Measurements from ENCODE around the gene DHRS1.

The DHRS1 gene

GRCh38 chr14:24273422-24273998 lies 26.1 kb downstream of the DHRS1 start:
- Histone ChIP-seq H4K20me1 (ENCODE audit: insufficient read depth, low read length, poor library complexity, severe bottlenecking) (no peaks in the 10 kb centered on the region), H3K4me3 (ENCODE audit: low read length, poor library complexity, severe bottlenecking) (no peak overlapping the region), H3F3A (ENCODE audit: low read depth) (no peaks in the 10 kb centered on the region), H3K9ac (ENCODE audit: low read depth, low read length, poor library complexity, severe bottlenecking) (no peak overlapping the region), H3K79me2 (ENCODE audit: insufficient read depth, low read length) (peaks cover 14% of the 10 kb centered on the region; the same call in 1 of the 2 replicates), H3K4me2 (ENCODE audit: low read depth, low read length, poor library complexity, severe bottlenecking) (no peak overlapping the region), H3K36me3 (ENCODE audit: insufficient read depth, low read length) (no peaks in the 10 kb centered on the region), H3K4me1 (ENCODE audit: insufficient read depth, low read length, poor library complexity, severe bottlenecking) (peaks cover 28% of the 10 kb centered on the region), H3K9me2 (replicated peaks; ENCODE audit: low read depth, low read length) (no peaks in the 10 kb centered on the region), H3K9me3 (ENCODE audit: insufficient read depth, low read depth, low read length) (no peaks in the 10 kb centered on the region), H3K27me3 (ENCODE audit: insufficient read depth, low read length, poor library complexity, severe bottlenecking) (no peaks in the 10 kb centered on the region), H2AFZ (ENCODE audit: low read length) (no peak overlapping the region)
- TF ChIP-seq EZH2phosphoT487 (IDR thresholded peaks at IDR 0.05; ENCODE audit: borderline replicate concordance) = no peak
- TF ChIP-seq, protein P1, sequence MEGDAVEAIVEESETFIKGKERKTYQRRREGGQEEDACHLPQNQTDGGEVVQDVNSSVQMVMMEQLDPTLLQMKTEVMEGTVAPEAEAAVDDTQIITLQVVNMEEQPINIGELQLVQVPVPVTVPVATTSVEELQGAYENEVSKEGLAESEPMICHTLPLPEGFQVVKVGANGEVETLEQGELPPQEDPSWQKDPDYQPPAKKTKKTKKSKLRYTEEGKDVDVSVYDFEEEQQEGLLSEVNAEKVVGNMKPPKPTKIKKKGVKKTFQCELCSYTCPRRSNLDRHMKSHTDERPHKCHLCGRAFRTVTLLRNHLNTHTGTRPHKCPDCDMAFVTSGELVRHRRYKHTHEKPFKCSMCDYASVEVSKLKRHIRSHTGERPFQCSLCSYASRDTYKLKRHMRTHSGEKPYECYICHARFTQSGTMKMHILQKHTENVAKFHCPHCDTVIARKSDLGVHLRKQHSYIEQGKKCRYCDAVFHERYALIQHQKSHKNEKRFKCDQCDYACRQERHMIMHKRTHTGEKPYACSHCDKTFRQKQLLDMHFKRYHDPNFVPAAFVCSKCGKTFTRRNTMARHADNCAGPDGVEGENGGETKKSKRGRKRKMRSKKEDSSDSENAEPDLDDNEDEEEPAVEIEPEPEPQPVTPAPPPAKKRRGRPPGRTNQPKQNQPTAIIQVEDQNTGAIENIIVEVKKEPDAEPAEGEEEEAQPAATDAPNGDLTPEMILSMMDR (conservative IDR thresholded peaks at IDR 0.05; ENCODE audit: low read length) = peak; percentile 45

GRCh38 chr14:24272467-24272866 lies 27.1 kb downstream of the DHRS1 start:
- H3K9ac ChIP-seq (ENCODE audit: low read depth, low read length, poor library complexity, severe bottlenecking) = peak overlapping the region; percentile 92
- H3K4me2 ChIP-seq (ENCODE audit: low read depth, low read length, poor library complexity, severe bottlenecking) = peak overlapping the region; percentile 97

GRCh38 chr14:24271834-24272263 lies 27.7 kb downstream of the DHRS1 start:
- H3K27me3 ChIP-seq (ENCODE audit: insufficient read depth, low read length, poor library complexity, severe bottlenecking) = no peaks in the 10 kb centered on the region
- H3K4me3 ChIP-seq (ENCODE audit: low read length, poor library complexity, severe bottlenecking) = peak overlapping the region; percentile 84
- no peaks in the 10 kb centered on the region for H4K20me1 ChIP-seq (ENCODE audit: insufficient read depth, low read length, poor library complexity, severe bottlenecking)
- peak overlapping the region; percentile 83 for H2AFZ ChIP-seq (ENCODE audit: low read length)
- no peaks in the 10 kb centered on the region for H3K9me3 ChIP-seq (ENCODE audit: insufficient read depth, low read depth, low read length)
- H3K79me2 ChIP-seq (ENCODE audit: insufficient read depth, low read length) = peaks cover 14% of the 10 kb centered on the region; the same call in 1 of the 2 replicates
- peak overlapping the region; percentile 92 for H3K9ac ChIP-seq (ENCODE audit: low read depth, low read length, poor library complexity, severe bottlenecking)
- peaks cover 14% of the 10 kb centered on the region for H3K4me1 ChIP-seq (ENCODE audit: insufficient read depth, low read length, poor library complexity, severe bottlenecking)
- no peaks in the 10 kb centered on the region for H3K9me2 ChIP-seq (replicated peaks; ENCODE audit: low read depth, low read length)
- H3F3A ChIP-seq (ENCODE audit: low read depth) = no peaks in the 10 kb centered on the region
- H3K4me2 ChIP-seq (ENCODE audit: low read depth, low read length, poor library complexity, severe bottlenecking) = peak overlapping the region; percentile 97
- no peaks in the 10 kb centered on the region for H3K36me3 ChIP-seq (ENCODE audit: insufficient read depth, low read length)
- TF ChIP-seq, protein P1 (conservative IDR thresholded peaks at IDR 0.05; ENCODE audit: low read length) = no peak
- TF ChIP-seq EZH2phosphoT487 (IDR thresholded peaks at IDR 0.05; ENCODE audit: borderline replicate concordance) = no peak

More at GRCh38 chr14:24272467-24272866, 27.1 kb downstream of the DHRS1 start:
- Histone ChIP-seq H3F3A (ENCODE audit: low read depth) (no peaks in the 10 kb centered on the region), H3K4me3 (ENCODE audit: low read length, poor library complexity, severe bottlenecking) (no peak overlapping the region), H3K9me2 (replicated peaks; ENCODE audit: low read depth, low read length) (no peaks in the 10 kb centered on the region), H4K20me1 (ENCODE audit: insufficient read depth, low read length, poor library complexity, severe bottlenecking) (no peaks in the 10 kb centered on the region), H3K4me1 (ENCODE audit: insufficient read depth, low read length, poor library complexity, severe bottlenecking) (peaks cover 18% of the 10 kb centered on the region), H3K79me2 (ENCODE audit: insufficient read depth, low read length) (peaks cover 14% of the 10 kb centered on the region; the same call in 1 of the 2 replicates), H2AFZ (ENCODE audit: low read length) (no peak overlapping the region), H3K36me3 (ENCODE audit: insufficient read depth, low read length) (no peaks in the 10 kb centered on the region), H3K9me3 (ENCODE audit: insufficient read depth, low read depth, low read length) (no peaks in the 10 kb centered on the region), H3K27me3 (ENCODE audit: insufficient read depth, low read length, poor library complexity, severe bottlenecking) (no peaks in the 10 kb centered on the region)
- TF ChIP-seq, protein P1 (conservative IDR thresholded peaks at IDR 0.05; ENCODE audit: low read length) = no peak

All from Loucy (cell line).